ENCODE data around the gene GTPBP3.
"Not testable (repeated sequence)": the region's sequence is repeated elsewhere in the genome, so short reads cannot be mapped to it uniquely, and the experiment has no call there.

GTPBP3 gene

GRCh38 chr19:17336872-17337674, at the start of gene GTPBP3:
GTPBP3 (plus strand) TSS chr19:17337553; CDS start chr19:17337612, 59 bp downstream.
- DNase-seq: peak; percentile 99 to 100

GRCh38 chr19:17289489-17289888, 47.9 kb upstream of the GTPBP3 start:
- DNase-seq: no peak

GRCh38 chr19:17292301-17293074, 44.9 kb upstream of the GTPBP3 start:
- DNase-seq: peak; percentile 79 to 85

GRCh38 chr19:17293605-17294004, 43.7 kb upstream of the GTPBP3 start:
- no peak for DNase-seq

GRCh38 chr19:17294051-17294891, 43.1 kb upstream of the GTPBP3 start:
- peak; percentile 35 to 49 for DNase-seq

GRCh38 chr19:17295551-17295950, 41.8 kb upstream of the GTPBP3 start:
- not testable (repeated sequence) for DNase-seq

- DNase-seq: peak in 1 of 2 experiments; percentile 25
Observed at GRCh38 chr19:17296273-17296672, 41.1 kb upstream of the GTPBP3 start.

- no peak for DNase-seq
Observed at GRCh38 chr19:17296976-17297375, 40.4 kb upstream of the GTPBP3 start.

- DNase-seq: no peak
Observed at GRCh38 chr19:17300992-17301619, 36.2 kb upstream of the GTPBP3 start.

GRCh38 chr19:17302391-17303166, 34.8 kb upstream of the GTPBP3 start:
- DNase-seq: peak; percentile 76 to 81

GRCh38 chr19:17303167-17303939, 34.0 kb upstream of the GTPBP3 start, which contains the start of gene ABHD8:
ABHD8 (minus strand) TSS chr19:17303425; CDS start chr19:17301616, 1,809 bp downstream.
- DNase-seq: peak; percentile 90 to 91

- DNase-seq: no peak
Observed at GRCh38 chr19:17303940-17304267, 33.4 kb upstream of the GTPBP3 start.

- DNase-seq: no peak
Observed at GRCh38 chr19:17304386-17305215, 32.8 kb upstream of the GTPBP3 start.

GRCh38 chr19:17305216-17305516, 32.2 kb upstream of the GTPBP3 start:
- DNase-seq: no peak

- DNase-seq: peak; percentile 98
Observed at GRCh38 chr19:17305517-17306284, 31.7 kb upstream of the GTPBP3 start, which contains the start of gene MRPL34. MRPL34 (plus strand) TSS chr19:17305872; CDS start chr19:17305893, 21 bp downstream.

GRCh38 chr19:17306285-17306714, 31.1 kb upstream of the GTPBP3 start:
- DNase-seq: peak; percentile 17 to 34

- no peak for DNase-seq
Observed at GRCh38 chr19:17307876-17308377, 29.4 kb upstream of the GTPBP3 start.

GRCh38 chr19:17309198-17309964, 28.0 kb upstream of the GTPBP3 start, which contains the start of gene DDA1:
DDA1 (plus strand) TSS chr19:17309563; CDS start chr19:17309655, 92 bp downstream.
- DNase-seq: peak; percentile 99
